ENCODE measurements around the gene ADCYAP1R1.

The ADCYAP1R1 gene

GRCh38 chr7:31051598-31052486 is at the start of gene ADCYAP1R1:
TSS of gene ADCYAP1R1 (plus strand) at chr7:31052308. CDS start at chr7:31063265, 10,957 bp downstream.
- TF ChIP-seq CTCF (IDR thresholded peaks at IDR 0.05): no peak
- Mint-ChIP-seq H3K36me3 (ENCODE audit: low read depth) (no peaks in the 10 kb centered on the region), H3K4me3 (peak within 1 kb of the TSS; percentile 85), H3K9me3 (no peaks in the 10 kb centered on the region), H3K27ac (no peak within 1 kb of the TSS), H3K27me3 (ENCODE audit: low read depth, poor library complexity) (peaks cover 70% of the 10 kb centered on the region), H3K4me1 (peaks cover 5% of the 10 kb centered on the region)
- DNase-seq: peak; percentile 75

GRCh38 chr7:31003097-31003496 is 49.0 kb upstream of the ADCYAP1R1 start:
- peaks cover 13% of the 10 kb centered on the region for H3K4me1 Mint-ChIP-seq
- peaks cover 8% of the 10 kb centered on the region for H3K27me3 Mint-ChIP-seq (ENCODE audit: low read depth, poor library complexity)
- peaks cover 9% of the 10 kb centered on the region for H3K9me3 Mint-ChIP-seq
- H3K4me3 Mint-ChIP-seq: no peak overlapping the region
- DNase-seq: no peak
- H3K36me3 Mint-ChIP-seq (ENCODE audit: low read depth): no peaks in the 10 kb centered on the region
- TF ChIP-seq CTCF (IDR thresholded peaks at IDR 0.05): no peak
- H3K27ac Mint-ChIP-seq: no peak overlapping the region

GRCh38 chr7:31003721-31004120 is 48.4 kb upstream of the ADCYAP1R1 start:
- TF ChIP-seq CTCF (IDR thresholded peaks at IDR 0.05): no peak
- Mint-ChIP-seq H3K36me3 (ENCODE audit: low read depth) (no peaks in the 10 kb centered on the region), H3K9me3 (peaks cover 9% of the 10 kb centered on the region), H3K27me3 (ENCODE audit: low read depth, poor library complexity) (peaks cover 8% of the 10 kb centered on the region), H3K4me3 (no peak overlapping the region), H3K27ac (no peak overlapping the region), H3K4me1 (peaks cover 6% of the 10 kb centered on the region)
- no peak for DNase-seq

GRCh38 chr7:31004393-31004792 is 47.7 kb upstream of the ADCYAP1R1 start:
- Mint-ChIP-seq H3K9me3 (peaks cover 9% of the 10 kb centered on the region), H3K27me3 (ENCODE audit: low read depth, poor library complexity) (peaks cover 8% of the 10 kb centered on the region), H3K4me3 (no peak overlapping the region), H3K36me3 (ENCODE audit: low read depth) (no peaks in the 10 kb centered on the region), H3K4me1 (peaks cover 5% of the 10 kb centered on the region), H3K27ac (no peak overlapping the region)
- no peak for TF ChIP-seq CTCF (IDR thresholded peaks at IDR 0.05)
- no peak for DNase-seq

- H3K27ac Mint-ChIP-seq: no peak overlapping the region
- peaks cover under 1% of the 10 kb centered on the region for H3K4me1 Mint-ChIP-seq
- no peak for TF ChIP-seq CTCF (IDR thresholded peaks at IDR 0.05)
- DNase-seq: no peak
- H3K9me3 Mint-ChIP-seq: peaks cover 25% of the 10 kb centered on the region
- no peaks in the 10 kb centered on the region for H3K36me3 Mint-ChIP-seq (ENCODE audit: low read depth)
- H3K27me3 Mint-ChIP-seq (ENCODE audit: low read depth, poor library complexity): peaks cover 14% of the 10 kb centered on the region
- H3K4me3 Mint-ChIP-seq: no peak overlapping the region
Measured at GRCh38 chr7:31006857-31007256, 45.3 kb upstream of the ADCYAP1R1 start.

GRCh38 chr7:31007634-31008033 is 44.5 kb upstream of the ADCYAP1R1 start:
- no peak for DNase-seq
- H3K4me3 Mint-ChIP-seq: no peak overlapping the region
- H3K27me3 Mint-ChIP-seq (ENCODE audit: low read depth, poor library complexity): peaks cover 14% of the 10 kb centered on the region
- no peak overlapping the region for H3K27ac Mint-ChIP-seq
- H3K36me3 Mint-ChIP-seq (ENCODE audit: low read depth): no peaks in the 10 kb centered on the region
- no peaks in the 10 kb centered on the region for H3K4me1 Mint-ChIP-seq
- peaks cover 23% of the 10 kb centered on the region for H3K9me3 Mint-ChIP-seq
- no peak for TF ChIP-seq CTCF (IDR thresholded peaks at IDR 0.05)

All from nephron progenitor cell (in vitro differentiated cells).